GM23338 (cell line): ENCODE measurements around the gene KRTAP12-2. TPM values are rescaled to one million over a fixed set of nuclear protein-coding genes. Genes with fewer than 3 reads are reported as not detected.
A peak's percentile ranks its signal among the peaks of the same experiment; 100 is the strongest.

ENCODE experiments used
- ATAC-seq: fragments of 200-7000 bp; cut with Tn5 transposase; 3 replicates; pipeline ENCODE4 v1.9.1; 2020
- DNase-seq: peaks from one replicate; pipeline ENCODE4 v3.0.0-alpha.2; 2015; ENCODE audit warnings: low spot score
- H2AFZ ChIP-seq: fragments of 200-600 bp; sonication (generic); 2 replicates; pipeline ENCODE4 v1.8.0; 2016; ENCODE audit warnings: antibody characterized with exemption, mild to moderate bottlenecking, moderate library complexity
- H3F3A ChIP-seq: fragments of 200-600 bp; sonication (generic); replicated peaks from 2 replicates; pipeline ENCODE4 v1.8.0; 2017; ENCODE audit warnings: antibody characterized with exemption, mixed run types, low read depth
- H3K27ac ChIP-seq: fragments of 200-600 bp; sonication (generic); 2 replicates; pipeline ENCODE4 v1.6.1; 2016; ENCODE audit warnings: low read depth
- H3K27me3 ChIP-seq: fragments of 200-600 bp; sonication (generic); 2 replicates; pipeline ENCODE4 v1.8.0; 2016; ENCODE audit warnings: mild to moderate bottlenecking, mixed run types, moderate library complexity; ENCODE audit not compliant: insufficient read depth
- H3K36me3 ChIP-seq: fragments of 200-600 bp; sonication (generic); 2 replicates; pipeline ENCODE4 v1.8.0; 2016; ENCODE audit warnings: mild to moderate bottlenecking; ENCODE audit not compliant: insufficient read depth
- H3K4me1 ChIP-seq: fragments of 200-600 bp; sonication (generic); 2 replicates; pipeline ENCODE4 v1.8.0; 2016; ENCODE audit warnings: mild to moderate bottlenecking, moderate library complexity; ENCODE audit not compliant: insufficient read depth
- H3K4me2 ChIP-seq: fragments of 200-600 bp; sonication (generic); 2 replicates; pipeline ENCODE4 v1.7.1; 2017; ENCODE audit warnings: mixed run types
- H3K4me3 ChIP-seq: fragments of 200-600 bp; sonication (generic); 2 replicates; pipeline ENCODE4 v1.6.1; 2016; ENCODE audit warnings: mixed run types
- H3K79me2 ChIP-seq: fragments of 200-600 bp; sonication (generic); replicated peaks from 2 replicates; pipeline ENCODE4 v1.8.0; 2017; ENCODE audit warnings: mild to moderate bottlenecking; ENCODE audit not compliant: insufficient read depth
- H3K9me2 ChIP-seq: fragments of 200-600 bp; sonication (generic); 2 replicates; pipeline ENCODE4 v1.8.0; 2017; ENCODE audit not compliant: insufficient read depth
- H4K20me1 ChIP-seq: fragments of 200-600 bp; sonication (generic); replicated peaks from 2 replicates; pipeline ENCODE4 v1.8.0; 2017; ENCODE audit warnings: mild to moderate bottlenecking; ENCODE audit not compliant: insufficient read depth
- H3K27ac Mint-ChIP-seq: 2 replicates; pipeline ENCODE4 v1.8.0; 2020; ENCODE audit warnings: inconsistent platforms, mild to moderate bottlenecking, moderate library complexity, mixed read lengths
- H3K27me3 Mint-ChIP-seq: 3 replicates; pipeline ENCODE4 v1.8.0; 2022; ENCODE audit warnings: low read depth, mild to moderate bottlenecking, moderate library complexity, mixed read lengths, inconsistent platforms; ENCODE audit not compliant: insufficient read depth, poor library complexity
- H3K36me3 Mint-ChIP-seq: 3 replicates; pipeline ENCODE4 v1.8.0; 2021; ENCODE audit warnings: low read depth, mild to moderate bottlenecking, inconsistent platforms, moderate library complexity, mixed read lengths
- H3K4me1 Mint-ChIP-seq: 3 replicates; pipeline ENCODE4 v1.8.0; 2020; ENCODE audit warnings: mild to moderate bottlenecking, inconsistent platforms, mixed read lengths
- H3K4me3 Mint-ChIP-seq: 3 replicates; pipeline ENCODE4 v1.8.0; 2021; ENCODE audit warnings: moderate library complexity, mild to moderate bottlenecking, inconsistent platforms, mixed read lengths
- H3K9me3 Mint-ChIP-seq: 3 replicates; pipeline ENCODE4 v1.8.0; 2020; ENCODE audit warnings: moderate library complexity, mild to moderate bottlenecking, inconsistent platforms, mixed read lengths
- CREB1 ChIP-seq: fragments of 250-450 bp; sonication (Bioruptor Pico); IDR thresholded peaks from 2 replicates; pipeline ENCODE4 v1.5.0; 2020; ENCODE audit warnings: low read depth, mild to moderate bottlenecking, moderate library complexity
- EZH2phosphoT487 ChIP-seq: fragments of 200-600 bp; sonication (generic); IDR thresholded peaks from one replicate; pipeline ENCODE4 v1.8.1; 2018; ENCODE audit warnings: antibody characterized with exemption; ENCODE audit not compliant: unreplicated experiment
- NANOG ChIP-seq: IDR thresholded peaks from 2 replicates; pipeline ENCODE4 v1.6.1; 2016; ENCODE audit warnings: antibody characterized with exemption, borderline replicate concordance
- ZNF114 ChIP-seq: fragments of 250-450 bp; sonication (Bioruptor Pico); IDR thresholded peaks from 2 replicates; pipeline ENCODE4 v1.5.0; 2020; ENCODE audit warnings: mild to moderate bottlenecking, moderate library complexity
- polyA plus RNA-seq: library from polyadenylated mRNA; unstranded; fragments of >200 nt; fragmentation: Nextera tagmentation; extraction: Ambion mirVana; gene quantifications from 2 replicates; pipeline ENCODE4 v1.2.1, GENCODE V29; 2016
- total RNA-seq: library from RNA; depleted of rRNA; stranded (reverse); fragments of >200 nt; shearing (Covaris generic); gene quantifications from 2 replicates; pipeline ENCODE4 v1.2.3, GENCODE V29; 2014
- TF ChIP-seq, protein P1 (sequence below): fragments of 250-450 bp; sonication (Bioruptor Pico); IDR thresholded peaks from 2 replicates; pipeline ENCODE4 v1.5.0; 2020; ENCODE audit warnings: mild to moderate bottlenecking, moderate library complexity
- TF ChIP-seq, protein P2 (sequence below), 2 experiments: fragments of 200-600 bp in 1 of 2; sonication (generic) in 1 of 2; conservative IDR thresholded peaks; 2 replicates each; pipeline versions ENCODE4 v1.5.1 to v1.6.1; 2016 to 2017; ENCODE audit warnings: antibody characterized with exemption in 2 of 2, low read depth in 2 of 2, mild to moderate bottlenecking in 2 of 2, moderate library complexity in 1 of 2

Gene KRTAP12-2
- total and polyA plus RNA-seq, 2 experiments from 2014 or later = not detected

DNA sequence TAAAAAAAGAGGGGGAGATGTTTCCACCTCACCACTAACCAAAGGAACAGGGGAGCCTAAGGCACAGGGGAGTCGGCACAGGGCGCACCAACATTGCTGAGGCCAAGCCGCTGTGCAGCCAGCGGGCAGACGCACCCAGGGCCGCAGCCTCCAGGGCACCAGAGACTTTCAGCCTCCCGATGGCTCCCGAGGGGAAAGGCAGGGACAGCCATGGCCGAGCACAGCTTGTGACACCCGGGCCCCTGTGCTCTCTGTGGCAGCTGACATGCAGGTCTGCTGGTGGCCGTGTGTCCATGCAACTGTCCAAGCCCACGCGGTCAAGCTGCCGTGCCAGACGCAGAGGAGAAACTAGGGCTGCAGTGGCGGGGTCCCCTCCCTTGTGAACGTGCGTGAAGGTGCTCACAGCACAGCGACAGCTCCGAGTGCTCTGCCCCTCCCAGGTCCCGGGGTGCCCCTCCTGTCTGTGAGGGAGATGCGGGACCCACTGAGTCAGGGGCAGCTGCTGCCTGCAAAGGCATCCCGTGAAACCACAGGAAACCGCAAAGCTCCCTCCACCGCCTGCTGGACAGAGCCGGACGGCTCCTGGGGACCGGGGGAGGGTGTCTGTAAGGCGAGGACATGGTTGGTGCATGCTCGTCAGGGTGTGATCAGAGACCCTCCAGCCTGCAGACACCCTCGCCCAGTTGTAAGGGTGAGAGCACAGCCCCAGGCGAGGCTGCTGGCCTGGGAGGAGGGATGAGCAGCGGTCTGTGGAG, 18.0 kb downstream of the KRTAP12-2 start (continued):
- TF ChIP-seq, protein P1, sequence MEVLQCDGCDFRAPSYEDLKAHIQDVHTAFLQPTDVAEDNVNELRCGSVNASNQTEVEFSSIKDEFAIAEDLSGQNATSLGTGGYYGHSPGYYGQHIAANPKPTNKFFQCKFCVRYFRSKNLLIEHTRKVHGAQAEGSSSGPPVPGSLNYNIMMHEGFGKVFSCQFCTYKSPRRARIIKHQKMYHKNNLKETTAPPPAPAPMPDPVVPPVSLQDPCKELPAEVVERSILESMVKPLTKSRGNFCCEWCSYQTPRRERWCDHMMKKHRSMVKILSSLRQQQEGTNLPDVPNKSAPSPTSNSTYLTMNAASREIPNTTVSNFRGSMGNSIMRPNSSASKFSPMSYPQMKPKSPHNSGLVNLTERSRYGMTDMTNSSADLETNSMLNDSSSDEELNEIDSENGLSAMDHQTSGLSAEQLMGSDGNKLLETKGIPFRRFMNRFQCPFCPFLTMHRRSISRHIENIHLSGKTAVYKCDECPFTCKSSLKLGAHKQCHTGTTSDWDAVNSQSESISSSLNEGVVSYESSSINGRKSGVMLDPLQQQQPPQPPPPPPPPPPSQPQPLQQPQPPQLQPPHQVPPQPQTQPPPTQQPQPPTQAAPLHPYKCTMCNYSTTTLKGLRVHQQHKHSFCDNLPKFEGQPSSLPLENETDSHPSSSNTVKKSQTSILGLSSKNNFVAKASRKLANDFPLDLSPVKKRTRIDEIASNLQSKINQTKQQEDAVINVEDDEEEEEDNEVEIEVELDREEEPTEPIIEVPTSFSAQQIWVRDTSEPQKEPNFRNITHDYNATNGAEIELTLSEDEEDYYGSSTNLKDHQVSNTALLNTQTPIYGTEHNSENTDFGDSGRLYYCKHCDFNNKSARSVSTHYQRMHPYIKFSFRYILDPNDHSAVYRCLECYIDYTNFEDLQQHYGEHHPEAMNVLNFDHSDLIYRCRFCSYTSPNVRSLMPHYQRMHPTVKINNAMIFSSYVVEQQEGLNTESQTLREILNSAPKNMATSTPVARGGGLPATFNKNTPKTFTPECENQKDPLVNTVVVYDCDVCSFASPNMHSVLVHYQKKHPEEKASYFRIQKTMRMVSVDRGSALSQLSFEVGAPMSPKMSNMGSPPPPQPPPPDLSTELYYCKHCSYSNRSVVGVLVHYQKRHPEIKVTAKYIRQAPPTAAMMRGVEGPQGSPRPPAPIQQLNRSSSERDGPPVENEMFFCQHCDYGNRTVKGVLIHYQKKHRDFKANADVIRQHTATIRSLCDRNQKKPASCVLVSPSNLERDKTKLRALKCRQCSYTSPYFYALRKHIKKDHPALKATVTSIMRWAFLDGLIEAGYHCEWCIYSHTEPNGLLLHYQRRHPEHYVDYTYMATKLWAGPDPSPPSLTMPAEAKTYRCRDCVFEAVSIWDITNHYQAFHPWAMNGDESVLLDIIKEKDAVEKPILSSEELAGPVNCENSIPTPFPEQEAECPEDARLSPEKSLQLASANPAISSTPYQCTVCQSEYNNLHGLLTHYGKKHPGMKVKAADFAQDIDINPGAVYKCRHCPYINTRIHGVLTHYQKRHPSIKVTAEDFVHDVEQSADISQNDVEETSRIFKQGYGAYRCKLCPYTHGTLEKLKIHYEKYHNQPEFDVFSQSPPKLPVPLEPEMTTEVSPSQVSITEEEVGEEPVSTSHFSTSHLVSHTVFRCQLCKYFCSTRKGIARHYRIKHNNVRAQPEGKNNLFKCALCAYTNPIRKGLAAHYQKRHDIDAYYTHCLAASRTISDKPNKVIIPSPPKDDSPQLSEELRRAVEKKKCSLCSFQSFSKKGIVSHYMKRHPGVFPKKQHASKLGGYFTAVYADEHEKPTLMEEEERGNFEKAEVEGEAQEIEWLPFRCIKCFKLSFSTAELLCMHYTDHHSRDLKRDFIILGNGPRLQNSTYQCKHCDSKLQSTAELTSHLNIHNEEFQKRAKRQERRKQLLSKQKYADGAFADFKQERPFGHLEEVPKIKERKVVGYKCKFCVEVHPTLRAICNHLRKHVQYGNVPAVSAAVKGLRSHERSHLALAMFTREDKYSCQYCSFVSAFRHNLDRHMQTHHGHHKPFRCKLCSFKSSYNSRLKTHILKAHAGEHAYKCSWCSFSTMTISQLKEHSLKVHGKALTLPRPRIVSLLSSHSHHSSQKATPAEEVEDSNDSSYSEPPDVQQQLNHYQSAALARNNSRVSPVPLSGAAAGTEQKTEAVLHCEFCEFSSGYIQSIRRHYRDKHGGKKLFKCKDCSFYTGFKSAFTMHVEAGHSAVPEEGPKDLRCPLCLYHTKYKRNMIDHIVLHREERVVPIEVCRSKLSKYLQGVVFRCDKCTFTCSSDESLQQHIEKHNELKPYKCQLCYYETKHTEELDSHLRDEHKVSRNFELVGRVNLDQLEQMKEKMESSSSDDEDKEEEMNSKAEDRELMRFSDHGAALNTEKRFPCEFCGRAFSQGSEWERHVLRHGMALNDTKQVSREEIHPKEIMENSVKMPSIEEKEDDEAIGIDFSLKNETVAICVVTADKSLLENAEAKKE = no peak
- TF ChIP-seq, protein P2, sequence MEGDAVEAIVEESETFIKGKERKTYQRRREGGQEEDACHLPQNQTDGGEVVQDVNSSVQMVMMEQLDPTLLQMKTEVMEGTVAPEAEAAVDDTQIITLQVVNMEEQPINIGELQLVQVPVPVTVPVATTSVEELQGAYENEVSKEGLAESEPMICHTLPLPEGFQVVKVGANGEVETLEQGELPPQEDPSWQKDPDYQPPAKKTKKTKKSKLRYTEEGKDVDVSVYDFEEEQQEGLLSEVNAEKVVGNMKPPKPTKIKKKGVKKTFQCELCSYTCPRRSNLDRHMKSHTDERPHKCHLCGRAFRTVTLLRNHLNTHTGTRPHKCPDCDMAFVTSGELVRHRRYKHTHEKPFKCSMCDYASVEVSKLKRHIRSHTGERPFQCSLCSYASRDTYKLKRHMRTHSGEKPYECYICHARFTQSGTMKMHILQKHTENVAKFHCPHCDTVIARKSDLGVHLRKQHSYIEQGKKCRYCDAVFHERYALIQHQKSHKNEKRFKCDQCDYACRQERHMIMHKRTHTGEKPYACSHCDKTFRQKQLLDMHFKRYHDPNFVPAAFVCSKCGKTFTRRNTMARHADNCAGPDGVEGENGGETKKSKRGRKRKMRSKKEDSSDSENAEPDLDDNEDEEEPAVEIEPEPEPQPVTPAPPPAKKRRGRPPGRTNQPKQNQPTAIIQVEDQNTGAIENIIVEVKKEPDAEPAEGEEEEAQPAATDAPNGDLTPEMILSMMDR (conservative IDR thresholded peaks at IDR 0.05; ENCODE audit: low read depth in 2 of 2) = no peak

DNA sequence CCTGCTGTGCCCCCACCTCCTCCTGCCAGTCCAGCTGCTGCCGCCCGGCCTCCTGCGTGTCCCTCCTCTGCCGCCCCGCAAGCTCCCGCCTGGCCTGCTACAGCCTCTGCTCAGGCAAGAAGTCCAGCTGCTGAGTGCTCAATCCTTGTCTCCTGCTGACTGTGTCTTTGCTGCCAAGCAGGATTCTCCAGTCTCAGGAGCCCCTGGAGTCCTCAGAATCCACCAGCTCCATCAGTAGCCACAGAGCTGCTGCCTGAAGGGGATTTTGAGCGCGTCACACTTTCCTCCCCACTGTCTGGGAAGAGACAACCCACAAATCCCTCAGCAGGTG, 19.5 kb downstream of the KRTAP12-2 start:
- no peak overlapping the region for H3K4me2 ChIP-seq
- TF ChIP-seq CREB1 (no peak), ZNF114 (CRISPR knock-in tag) (no peak), EZH2phosphoT487 (no peak), NANOG (no peak)
- TF ChIP-seq, protein P1 = no peak

More for the DNA sequence above, 19.5 kb downstream of the KRTAP12-2 start:
- Histone ChIP-seq H3K79me2 (no peaks in the 10 kb centered on the region), H3K9me2 (no peaks in the 10 kb centered on the region), H3K4me3 (no peak overlapping the region), H3F3A (no peaks in the 10 kb centered on the region), H3K36me3 (no peaks in the 10 kb centered on the region), H4K20me1 (no peaks in the 10 kb centered on the region), H3K27me3 (no peaks in the 10 kb centered on the region), H3K27ac (no peak overlapping the region), H3K4me1 (no peaks in the 10 kb centered on the region), H2AFZ (no peak overlapping the region)
- H3K27me3 Mint-ChIP-seq = peaks cover 9% of the 10 kb centered on the region
- peaks cover 16% of the 10 kb centered on the region for H3K9me3 Mint-ChIP-seq
- H3K36me3 Mint-ChIP-seq = peaks cover 8% of the 10 kb centered on the region; the same call in 1 of the 3 replicates
- no peak overlapping the region for H3K4me3 Mint-ChIP-seq
- ATAC-seq (peak; percentile 42), DNase-seq (no peak)
- H3K4me1 Mint-ChIP-seq = peaks cover 10% of the 10 kb centered on the region
- H3K27ac Mint-ChIP-seq = no peak overlapping the region
